H1 (cell line): ENCODE measurements around the gene PLA2G4E. TPM values are rescaled to one million over a fixed set of nuclear protein-coding genes. Genes with fewer than 3 reads are reported as not detected.

Experiments
- CTCF ChIA-PET: fragments of 300-600 bp; sonication (Branson Sonifier 250); formaldehyde crosslinking; loops from one replicate; lab custom pipeline; 2021; ENCODE audit not compliant: partially characterized antibody; lab: Charles Lee
- POLR2A ChIA-PET: fragments of 300-600 bp; sonication (Branson Sonifier 250); formaldehyde crosslinking; loops from one replicate; lab custom pipeline; 2021; ENCODE audit warnings: inconsistent platforms; ENCODE audit not compliant: partially characterized antibody; lab: Charles Lee
- DNase-seq, 2 experiments: peaks; one replicate each; pipeline versions ENCODE4 v3.0.0 to v3.0.0-alpha.2; 2010 to 2022; ENCODE audit warnings: low spot score in 2 of 2, low read depth in 1 of 2, mixed read lengths in 1 of 2
- FAIRE-seq: peaks from 2 replicates; lab custom pipeline; 2011; peaks lifted over from hg19 to GRCh38; lab: Jason Lieb, UNC
- H2AFZ ChIP-seq: 2 replicates; pipeline ENCODE4 v1.8.1; 2012; ENCODE audit warnings: low read length, inconsistent platforms
- H2AK5ac ChIP-seq: 2 replicates; pipeline ENCODE4 v1.6.1; 2013; ENCODE audit warnings: low read depth, low read length
- H2BK120ac ChIP-seq: replicated peaks from 2 replicates; pipeline ENCODE3; 2013; ENCODE audit warnings: low read depth, low read length, inconsistent platforms
- H2BK12ac ChIP-seq: 2 replicates; pipeline ENCODE4 v1.6.1; 2013; ENCODE audit warnings: low read depth, low read length
- H2BK15ac ChIP-seq: 2 replicates; pipeline ENCODE4 v1.6.1; 2013; ENCODE audit warnings: low read length
- H2BK20ac ChIP-seq: 2 replicates; pipeline ENCODE4 v1.6.1; 2013; ENCODE audit warnings: low read length
- H2BK5ac ChIP-seq: 2 replicates; pipeline ENCODE4 v1.6.1; 2013; ENCODE audit warnings: low read depth, low read length
- H3K14ac ChIP-seq: 2 replicates; pipeline ENCODE4 v1.6.1; 2013; ENCODE audit warnings: inconsistent platforms; ENCODE audit not compliant: insufficient read length
- H3K18ac ChIP-seq: 2 replicates; pipeline ENCODE4 v1.6.1; 2013; ENCODE audit warnings: low read length; ENCODE audit errors: extremely low read depth
- H3K23ac ChIP-seq: 2 replicates; pipeline ENCODE4 v1.6.1; 2013; ENCODE audit warnings: inconsistent platforms; ENCODE audit not compliant: insufficient read length
- H3K23me2 ChIP-seq: 2 replicates; pipeline ENCODE4 v1.6.1; 2013; ENCODE audit warnings: low read depth, low read length
- H3K27ac ChIP-seq: 2 replicates; pipeline ENCODE4 v1.6.1; 2011; ENCODE audit warnings: low read depth, low read length, inconsistent platforms
- H3K27me3 ChIP-seq, 4 experiments: replicated peaks in 1 of 4; 1 replicate in 1 of 4; 2 replicates in 3 of 4; pipeline versions ENCODE4 v1.6.1 to v1.8.1; 2011 to 2013; ENCODE audit warnings: low read length in 3 of 4, mild to moderate bottlenecking in 3 of 4, inconsistent platforms in 2 of 4, mixed read lengths in 2 of 4, moderate library complexity in 1 of 4; ENCODE audit not compliant: control insufficient read depth in 3 of 4, insufficient read depth in 3 of 4; ENCODE audit errors: extremely low read depth in 1 of 4
- H3K36me3 ChIP-seq, 4 experiments: 2 replicates each; pipeline versions ENCODE4 v1.6.1 to v1.8.1; 2011 to 2013; ENCODE audit warnings: mild to moderate bottlenecking in 4 of 4, low read length in 3 of 4, moderate library complexity in 2 of 4, control low read depth in 1 of 4, inconsistent platforms in 1 of 4; ENCODE audit not compliant: insufficient read depth in 4 of 4, control insufficient read depth in 2 of 4
- H3K4ac ChIP-seq: replicated peaks from 2 replicates; pipeline ENCODE3; 2013; ENCODE audit warnings: low read length, low read depth, mixed read lengths, inconsistent platforms; ENCODE audit not compliant: insufficient read length
- H3K4me1 ChIP-seq, 4 experiments: replicated peaks in 1 of 4; 1 replicate in 1 of 4; 2 replicates in 3 of 4; pipeline versions ENCODE4 v1.6.1 to v1.8.1; 2011 to 2013; ENCODE audit warnings: low read length in 3 of 4, inconsistent platforms in 2 of 4, mixed read lengths in 1 of 4; ENCODE audit not compliant: insufficient read depth in 4 of 4, control insufficient read depth in 3 of 4
- H3K4me2 ChIP-seq, 2 experiments: 2 replicates each; pipeline versions ENCODE4 v1.6.1 to v1.8.1; 2011 to 2013; ENCODE audit warnings: low read depth in 2 of 2, low read length in 2 of 2, control low read depth in 1 of 2, inconsistent platforms in 1 of 2, mild to moderate bottlenecking in 1 of 2; ENCODE audit not compliant: insufficient read depth in 1 of 2
- H3K4me3 ChIP-seq, 4 experiments: fragments of 200-600, 300-600 bp in 1 of 4; sonication (generic), shearing (Covaris generic), sonication (Bioruptor Twin) in 1 of 4; 2 replicates each; pipeline versions ENCODE4 v1.5.1 to v1.8.1; 2011 to 2016; ENCODE audit warnings: low read length in 4 of 4, low read depth in 3 of 4, control low read depth in 2 of 4, inconsistent platforms in 2 of 4, mild to moderate bottlenecking in 2 of 4, mixed read lengths in 1 of 4, moderate library complexity in 1 of 4; ENCODE audit not compliant: insufficient read depth in 2 of 4; ENCODE audit errors: extremely low read depth in 1 of 4
- H3K56ac ChIP-seq: replicated peaks from 2 replicates; pipeline ENCODE3; 2013; ENCODE audit warnings: low read depth, mild to moderate bottlenecking, mixed read lengths, low read length, inconsistent platforms; ENCODE audit not compliant: insufficient read length
- H3K79me1 ChIP-seq: 2 replicates; pipeline ENCODE4 v1.6.1; 2013; ENCODE audit warnings: low read depth, low read length, control low read depth
- H3K79me2 ChIP-seq, 2 experiments: 2 replicates each; pipeline versions ENCODE4 v1.6.1 to v1.8.1; 2012 to 2013; ENCODE audit warnings: low read length in 2 of 2, mild to moderate bottlenecking in 2 of 2, inconsistent platforms in 1 of 2; ENCODE audit not compliant: insufficient read depth in 2 of 2, control insufficient read depth in 1 of 2
- H3K9ac ChIP-seq, 4 experiments: replicated peaks in 1 of 4; 1 replicate in 1 of 4; 2 replicates in 3 of 4; pipeline versions ENCODE4 v1.6.1 to v1.8.1; 2011 to 2013; ENCODE audit warnings: low read depth in 3 of 4, low read length in 3 of 4, control low read depth in 2 of 4, mild to moderate bottlenecking in 2 of 4, moderate library complexity in 2 of 4, inconsistent platforms in 1 of 4; ENCODE audit errors: extremely low read depth in 1 of 4
- H3K9me3 ChIP-seq, 2 experiments: 2 replicates each; pipeline versions ENCODE4 v1.6.1 to v1.8.1; 2012 to 2013; ENCODE audit warnings: mild to moderate bottlenecking in 2 of 2, moderate library complexity in 2 of 2, control low read depth in 1 of 2, inconsistent platforms in 1 of 2, low read depth in 1 of 2, low read length in 1 of 2, mixed read lengths in 1 of 2; ENCODE audit not compliant: insufficient read depth in 2 of 2
- H4K20me1 ChIP-seq, 2 experiments: replicated peaks in 1 of 2; 2 replicates each; pipeline versions ENCODE3 to v1.8.1; 2011 to 2013; ENCODE audit warnings: inconsistent platforms in 2 of 2, low read length in 2 of 2, mild to moderate bottlenecking in 1 of 2; ENCODE audit not compliant: insufficient read depth in 2 of 2, control insufficient read depth in 1 of 2
- H4K5ac ChIP-seq: 2 replicates; pipeline ENCODE4 v1.6.1; 2013; ENCODE audit warnings: low read length, low read depth, mixed read lengths, inconsistent platforms; ENCODE audit not compliant: insufficient read length
- H4K8ac ChIP-seq: 2 replicates; pipeline ENCODE4 v1.8.0; 2013; ENCODE audit warnings: mild to moderate bottlenecking, moderate library complexity, low read length, inconsistent platforms; ENCODE audit not compliant: insufficient read depth; ENCODE audit errors: extremely low read depth
- H4K91ac ChIP-seq: replicated peaks from 2 replicates; pipeline ENCODE3; 2013; ENCODE audit warnings: low read length, mixed read lengths, inconsistent platforms; ENCODE audit not compliant: insufficient read length
- CBX5 ChIP-seq: fragments of 300-800, 300-1000 bp; sonication (generic); IDR thresholded peaks from 2 replicates; pipeline ENCODE4 v1.7.1; 2016; ENCODE audit warnings: antibody characterized with exemption, low read length, low read depth
- E2F6 ChIP-seq: IDR thresholded peaks from 2 replicates; pipeline ENCODE4 v1.6.1; 2012; ENCODE audit warnings: inconsistent platforms
- PHF8 ChIP-seq: fragments of 200-600 bp; sonication (generic); conservative IDR thresholded peaks from 2 replicates; pipeline ENCODE4 v1.7.1; 2012; ENCODE audit warnings: low read depth, mild to moderate bottlenecking, inconsistent platforms, low read length, moderate library complexity
- POLR2AphosphoS5 ChIP-seq: IDR thresholded peaks from 2 replicates; pipeline ENCODE4 v1.6.1; 2011; ENCODE audit warnings: low read depth, low read length
- RAD21 ChIP-seq, 2 experiments: IDR thresholded peaks in 1 of 2; conservative IDR thresholded peaks in 1 of 2; 2 replicates each; pipeline ENCODE4 v1.6.1; 2011; ENCODE audit warnings: low read depth in 2 of 2, low read length in 2 of 2, improper control_type of control experiment in 1 of 2, inconsistent platforms in 1 of 2, mild to moderate bottlenecking in 1 of 2, moderate library complexity in 1 of 2
- RNF2 ChIP-seq: fragments of 200-900, 300-1000 bp; sonication (generic); IDR thresholded peaks from 2 replicates; pipeline ENCODE4 v1.7.1; 2016; ENCODE audit warnings: borderline replicate concordance, low read depth, mild to moderate bottlenecking, antibody characterized with exemption, low read length; ENCODE audit not compliant: poor library complexity, severe bottlenecking; ENCODE audit errors: missing control alignments
- SIRT6 ChIP-seq: IDR thresholded peaks from one replicate; pipeline ENCODE4 v1.7.1; 2012; ENCODE audit warnings: low read length, inconsistent platforms
- SRF ChIP-seq: IDR thresholded peaks from 2 replicates; pipeline ENCODE4 v1.6.1; 2011; ENCODE audit warnings: mild to moderate bottlenecking, low read depth, low read length, moderate library complexity
- whole genome bisulfite sequencing, 2 experiments: shearing (Covaris generic) in 1 of 2; methylation state at CpG; one replicate each; pipeline versions ENCODE4 v1.1.6 to v1.1.7; 2013 to 2015; ENCODE audit warnings: low lambda C conversion rate in 2 of 2, mixed read lengths in 2 of 2, inconsistent platforms in 1 of 2, low coverage in 1 of 2, missing lambda C conversion rate in 1 of 2; ENCODE audit not compliant: insufficient replicate concordance in 2 of 2, insufficient coverage in 1 of 2, insufficient read length in 1 of 2; ENCODE audit errors: extremely low coverage in 1 of 2, missing lambda C conversion rate in 1 of 2; 5-methylcytosine and 5-hydroxymethylcytosine counted together
- polyA plus RNA-seq, 7 experiments: library from polyadenylated mRNA; depleted of rRNA in 3 of 7; stranded (reverse) in 5 of 7; unstranded in 2 of 7; fragments of >200 nt in 5 of 7; fragments of 200-250 nt in 2 of 7; gene quantifications; 1 replicate in 5 of 7; 2 replicates in 1 of 7; 4 replicates in 1 of 7; pipeline versions ENCODE4 v1.2.1 to v1.2.3, GENCODE V29; 2011 to 2013; ENCODE audit warnings: missing spikeins in 2 of 7, mixed read lengths in 2 of 7
- total RNA-seq: library from RNA; stranded (reverse); fragmentation: NEBNext Ultra II Directional; extraction: Animal tissue kit (Norgen Biotek cat#: 25700); gene quantifications from 2 replicates; pipeline ENCODE4 v1.2.1, GENCODE V29; 2021
- TF ChIP-seq, protein P1 (sequence below), 3 experiments: IDR thresholded peaks; 1 replicate in 2 of 3; 2 replicates in 1 of 3; pipeline versions ENCODE4 v1.5.1 to v1.6.1; 2011; ENCODE audit warnings: low read length in 3 of 3, mild to moderate bottlenecking in 3 of 3, inconsistent platforms in 2 of 3, low read depth in 1 of 3, moderate library complexity in 1 of 3; ENCODE audit not compliant: insufficient read depth in 1 of 3; ENCODE audit errors: control extremely low read depth in 1 of 3

The PLA2G4E gene
- total and polyA plus RNA-seq, 2 of the 8 experiments (the other 6 are each of a cell fraction or from before 2014, with no cell fraction given) = 0.03 TPM; not detected in 1

DNA sequence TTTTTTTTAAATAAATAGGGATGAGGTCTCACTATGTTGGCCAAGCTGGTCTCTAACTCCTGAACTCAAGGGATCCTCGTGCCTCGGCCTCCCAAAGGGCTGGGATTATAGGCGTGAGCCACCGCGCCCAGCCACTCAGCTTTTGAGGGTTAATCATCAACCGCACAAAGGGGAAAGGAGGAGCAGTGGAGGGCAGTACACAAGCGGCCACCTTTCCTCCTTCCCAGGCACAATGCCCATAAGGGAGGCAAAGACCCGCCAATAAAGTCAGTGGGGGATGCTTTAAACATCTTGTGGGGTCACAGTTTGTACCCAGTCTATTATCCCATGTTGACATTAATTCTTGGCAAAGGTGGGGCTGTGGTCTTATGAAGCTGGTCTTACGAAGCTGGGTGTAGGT lies 80.9 kb downstream of the PLA2G4E start:
- POLR2A ChIA-PET = interaction anchor here (1.1 kb wide), 1 partner anchor 9 kb away, joined by 3 read pairs; no protein-coding TSS in a partner anchor
- H3K27me3 ChIP-seq = no peaks in the 10 kb centered on the region
- no peak overlapping the region for H3K27ac ChIP-seq
- CTCF ChIA-PET = interaction anchor here (0.6 to 3.2 kb wide), 8 partner anchors 11 to 73 kb away, joined by 3 to 7 read pairs (median 4); no protein-coding TSS in a partner anchor
- H4K20me1 ChIP-seq = peaks cover under 1 to 6% of the 10 kb centered on the region in 2 experiments
- FAIRE-seq (no peak), DNase-seq (no peak)
- H2BK5ac ChIP-seq = no peak overlapping the region
- H3K56ac ChIP-seq = no peak overlapping the region
- H3K4me3 ChIP-seq = no peak overlapping the region
- 92% methylated on average over 9 of the region's 9 CpGs; no CpG with 5 or more reads in 1 of the 2 experiments for WGBS, 2 experiments
- no peak overlapping the region for H2BK20ac ChIP-seq
- H3K4ac ChIP-seq = no peak overlapping the region
- H4K8ac ChIP-seq = no peak overlapping the region
- peaks cover 2 to 10% (median 6%) of the 10 kb centered on the region in 4 experiments; a peak in 6 of 8 replicates for H3K36me3 ChIP-seq
- H2AFZ ChIP-seq = no peak overlapping the region
- no peak overlapping the region for H3K4me2 ChIP-seq
- no peak overlapping the region for H3K23ac ChIP-seq
- peaks cover 2% of the 10 kb centered on the region for H3K79me1 ChIP-seq
- H3K23me2 ChIP-seq = no peaks in the 10 kb centered on the region
- no peak overlapping the region for H3K9ac ChIP-seq
- H3K18ac ChIP-seq = no peak overlapping the region
- H3K9me3 ChIP-seq = no peaks in the 10 kb centered on the region
- H3K4me1 ChIP-seq = peaks cover 0 to 7% (median 3%) of the 10 kb centered on the region in 4 experiments; a peak in 2 of 7 replicates
- no peak overlapping the region for H3K14ac ChIP-seq
- H2BK12ac ChIP-seq = no peak overlapping the region
- no peak overlapping the region for H2AK5ac ChIP-seq
- no peak overlapping the region for H2BK120ac ChIP-seq
- H4K91ac ChIP-seq = no peak overlapping the region
- no peak overlapping the region for H2BK15ac ChIP-seq
- no peak overlapping the region for H4K5ac ChIP-seq
- no peaks in the 10 kb centered on the region; a peak in 1 of 4 replicates for H3K79me2 ChIP-seq
- no peak for TF ChIP-seq SIRT6
- no peak for TF ChIP-seq PHF8
- TF ChIP-seq POLR2AphosphoS5 = no peak
- TF ChIP-seq E2F6 = no peak
- TF ChIP-seq, protein P1, sequence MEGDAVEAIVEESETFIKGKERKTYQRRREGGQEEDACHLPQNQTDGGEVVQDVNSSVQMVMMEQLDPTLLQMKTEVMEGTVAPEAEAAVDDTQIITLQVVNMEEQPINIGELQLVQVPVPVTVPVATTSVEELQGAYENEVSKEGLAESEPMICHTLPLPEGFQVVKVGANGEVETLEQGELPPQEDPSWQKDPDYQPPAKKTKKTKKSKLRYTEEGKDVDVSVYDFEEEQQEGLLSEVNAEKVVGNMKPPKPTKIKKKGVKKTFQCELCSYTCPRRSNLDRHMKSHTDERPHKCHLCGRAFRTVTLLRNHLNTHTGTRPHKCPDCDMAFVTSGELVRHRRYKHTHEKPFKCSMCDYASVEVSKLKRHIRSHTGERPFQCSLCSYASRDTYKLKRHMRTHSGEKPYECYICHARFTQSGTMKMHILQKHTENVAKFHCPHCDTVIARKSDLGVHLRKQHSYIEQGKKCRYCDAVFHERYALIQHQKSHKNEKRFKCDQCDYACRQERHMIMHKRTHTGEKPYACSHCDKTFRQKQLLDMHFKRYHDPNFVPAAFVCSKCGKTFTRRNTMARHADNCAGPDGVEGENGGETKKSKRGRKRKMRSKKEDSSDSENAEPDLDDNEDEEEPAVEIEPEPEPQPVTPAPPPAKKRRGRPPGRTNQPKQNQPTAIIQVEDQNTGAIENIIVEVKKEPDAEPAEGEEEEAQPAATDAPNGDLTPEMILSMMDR (IDR thresholded peaks at IDR 0.05; ENCODE audit: control extremely low read depth in 1 of 3, insufficient read depth in 1 of 3, low read depth in 1 of 3, low read length in 3 of 3) = no peak
- no peak for TF ChIP-seq SRF
- TF ChIP-seq RAD21 (IDR thresholded peaks at IDR 0.05 in 1 of 2, conservative IDR thresholded peaks at IDR 0.05 in 1 of 2; ENCODE audit: low read depth in 2 of 2, low read length in 2 of 2) = no peak
- no peak for TF ChIP-seq RNF2
- no peak for TF ChIP-seq CBX5
